ENCODE data around the gene COL6A1.

GRCh38 chr21:45942755-45943629 lies 38.6 kb upstream of the COL6A1 start:
- TF ChIP-seq CTCF (IDR thresholded peaks at IDR 0.05; ENCODE audit: poor library complexity) (no peak), EZH2phosphoT487 (IDR thresholded peaks at IDR 0.05; ENCODE audit: low read depth, severe bottlenecking, unreplicated experiment) (no peak), EZH2 (IDR thresholded peaks at IDR 0.05; ENCODE audit: borderline replicate concordance) (no peak)

All from hepatocyte (in vitro differentiated cells).